HepG2 (cell line): Measurements from ENCODE around the gene WDFY1. TPM values are rescaled to one million over a fixed set of nuclear protein-coding genes. Genes with fewer than 3 reads are reported as not detected.

Source experiments
- IKZF5 ChIP-seq: IDR thresholded peaks from 2 replicates; pipeline ENCODE4 v1.6.1; 2018; ENCODE audit warnings: missing genetic modification reagents, mild to moderate bottlenecking, missing compliant biosample characterization
- KAT2B ChIP-seq: fragments of 150-350 bp; IDR thresholded peaks from 2 replicates; pipeline ENCODE4 v1.6.1; 2014; ENCODE audit warnings: low read depth, low read length, borderline replicate concordance
- NCOR1 ChIP-seq: fragments of 200-600 bp; sonication (generic); IDR thresholded peaks from 2 replicates; pipeline ENCODE4 v1.7.0; 2017; ENCODE audit warnings: antibody characterized with exemption, low read length, borderline replicate concordance
- REL ChIP-seq: sonication (generic); formaldehyde crosslinking; conservative IDR thresholded peaks from 2 replicates; pipeline ENCODE4 v1.8.0; 2022; ENCODE audit warnings: mild to moderate bottlenecking, missing genetic modification reagents, moderate library complexity
- STAT6 ChIP-seq: sonication (generic); formaldehyde crosslinking; IDR thresholded peaks from 2 replicates; pipeline ENCODE4 v1.4.0; 2020; ENCODE audit warnings: missing genetic modification reagents, mild to moderate bottlenecking, borderline replicate concordance
- THAP9 ChIP-seq: sonication (generic); formaldehyde crosslinking; IDR thresholded peaks from 2 replicates; pipeline ENCODE4; 2020; ENCODE audit warnings: missing genetic modification reagents, mild to moderate bottlenecking, borderline replicate concordance
- TOE1 ChIP-seq: sonication (generic); formaldehyde crosslinking; IDR thresholded peaks from 2 replicates; pipeline ENCODE4 v1.4.0; 2020; ENCODE audit warnings: mild to moderate bottlenecking, missing genetic modification reagents
- ZBTB38 ChIP-seq: sonication (generic); formaldehyde crosslinking; IDR thresholded peaks from 2 replicates; pipeline ENCODE4 v1.5.1; 2020; ENCODE audit warnings: mild to moderate bottlenecking, missing genetic modification reagents
- ZNF180 ChIP-seq: sonication (generic); formaldehyde crosslinking; IDR thresholded peaks from 2 replicates; pipeline ENCODE4 v1.4.0; 2020; ENCODE audit warnings: low read depth, missing genetic modification reagents, borderline replicate concordance
- ZNF292 ChIP-seq: sonication (generic); formaldehyde crosslinking; IDR thresholded peaks from 2 replicates; pipeline ENCODE4 v1.8.1; 2022; ENCODE audit warnings: mild to moderate bottlenecking, low read depth, missing genetic modification reagents, borderline replicate concordance
- ZNF496 ChIP-seq: sonication (generic); formaldehyde crosslinking; IDR thresholded peaks from 2 replicates; pipeline ENCODE4 v1.8.1; 2023; ENCODE audit warnings: mild to moderate bottlenecking, moderate library complexity, missing genetic modification reagents; ENCODE audit not compliant: insufficient replicate concordance
- ZNF512 ChIP-seq: sonication (generic); formaldehyde crosslinking; IDR thresholded peaks from 2 replicates; pipeline ENCODE4 v1.4.0; 2020; ENCODE audit warnings: mild to moderate bottlenecking, missing genetic modification reagents
- ZNF556 ChIP-seq: sonication (generic); formaldehyde crosslinking; IDR thresholded peaks from 2 replicates; pipeline ENCODE4 v1.4.0; 2020; ENCODE audit warnings: mild to moderate bottlenecking, missing genetic modification reagents, borderline replicate concordance
- ZNF589 ChIP-seq: sonication (generic); formaldehyde crosslinking; conservative IDR thresholded peaks from 2 replicates; pipeline ENCODE4 v1.8.0; 2022; ENCODE audit warnings: mild to moderate bottlenecking, moderate library complexity, missing genetic modification reagents
- ZNF770 ChIP-seq: sonication (generic); formaldehyde crosslinking; IDR thresholded peaks from 2 replicates; pipeline ENCODE4 v1.5.0; 2020; ENCODE audit warnings: mild to moderate bottlenecking, missing genetic modification reagents
- ZNF790 ChIP-seq: sonication (generic); formaldehyde crosslinking; IDR thresholded peaks from 2 replicates; pipeline ENCODE4 v1.8.0; 2022; ENCODE audit warnings: missing genetic modification reagents, mild to moderate bottlenecking, borderline replicate concordance
- polyA plus RNA-seq, 8 experiments: library from polyadenylated mRNA; depleted of rRNA in 3 of 8; stranded (reverse) in 7 of 8; unstranded in 1 of 8; fragments of >200 nt; fragmentation: Illumina TruSeq in 4 of 8; extraction: Trizol in 4 of 8; gene quantifications; 2 replicates each; pipeline versions ENCODE4 v1.2.1 to v1.2.3, GENCODE V29; 2011 to 2016; ENCODE audit warnings: low read depth in 4 of 8, missing spikeins in 1 of 8, mixed read lengths in 1 of 8; ENCODE audit not compliant: insufficient read depth in 1 of 8
- total RNA-seq, 5 experiments: library from RNA; depleted of rRNA; stranded (reverse); fragments of >200 nt; fragmentation: Illumina TruSeq; extraction: Trizol; gene quantifications; 2 replicates each; pipeline ENCODE4 v1.2.3, GENCODE V29; 2016; ENCODE audit warnings: low read depth in 1 of 5

The WDFY1 gene
- total and polyA plus RNA-seq, 2 of the 13 experiments (the other 11 are each of a cell fraction or from before 2014, with no cell fraction given), result 77.0 to 78.4 TPM

GRCh38 chr2:223944703-223945531 is at the start of gene WDFY1 (continued):
- TF ChIP-seq ZNF512 (CRISPR knock-in tag), result peak; percentile 81; the same call in 1 of the 2 replicates
- TF ChIP-seq ZNF292 (CRISPR knock-in tag), result peak; percentile 84; the same call in 1 of the 2 replicates
- peak; percentile 99 for TF ChIP-seq ZNF790 (CRISPR knock-in tag)
- TF ChIP-seq IKZF5 (CRISPR knock-in tag), result peak; percentile 97
- peak; percentile 68; the same call in 1 of the 2 replicates for TF ChIP-seq REL (CRISPR knock-in tag)
- no peak for TF ChIP-seq STAT6 (CRISPR knock-in tag)
- TF ChIP-seq THAP9, result no peak; the same call in 1 of the 2 replicates
- TF ChIP-seq ZNF589, result peak; percentile 93
- peak; percentile 82; the same call in 1 of the 2 replicates for TF ChIP-seq ZNF556
- no peak for TF ChIP-seq NCOR1
- TF ChIP-seq ZNF180 (CRISPR knock-in tag), result peak; percentile 26; the same call in 1 of the 2 replicates
- peak; percentile 90 for TF ChIP-seq ZBTB38 (CRISPR knock-in tag)
- TF ChIP-seq ZNF770 (CRISPR knock-in tag), result peak; percentile 83
- no peak for TF ChIP-seq ZNF496
- peak; percentile 98 for TF ChIP-seq TOE1 (CRISPR knock-in tag)
- TF ChIP-seq KAT2B, result no peak
